ENCODE measurements around the gene ARHGEF7.
"Not testable (repeated sequence)": the region's sequence is repeated elsewhere in the genome, so short reads cannot be mapped to it uniquely, and the experiment has no call there.

ARHGEF7 gene

DNA sequence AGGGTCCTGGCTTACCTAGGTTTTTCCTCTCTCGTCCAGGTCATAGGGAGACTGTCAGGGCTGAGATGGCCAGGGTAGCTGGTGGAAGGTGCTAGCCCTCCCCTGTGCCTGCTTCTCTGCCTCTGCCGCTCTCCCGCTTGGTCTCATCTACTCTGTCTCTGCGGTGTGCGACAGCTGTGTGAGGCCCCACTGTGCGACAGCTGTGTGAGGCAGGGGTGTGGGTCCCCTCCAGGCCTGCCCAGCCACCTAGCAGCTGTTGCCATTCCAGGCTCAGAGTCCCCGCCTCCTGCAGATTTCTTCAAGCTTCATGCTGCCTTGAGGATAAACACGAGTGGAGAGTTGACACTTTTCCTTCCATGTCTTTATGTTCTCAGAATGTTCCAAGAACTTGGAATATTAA is 53.0 kb downstream of the ARHGEF7 start:
- no peak for DNase-seq (ENCODE audit: low read depth, low spot score)

DNA sequence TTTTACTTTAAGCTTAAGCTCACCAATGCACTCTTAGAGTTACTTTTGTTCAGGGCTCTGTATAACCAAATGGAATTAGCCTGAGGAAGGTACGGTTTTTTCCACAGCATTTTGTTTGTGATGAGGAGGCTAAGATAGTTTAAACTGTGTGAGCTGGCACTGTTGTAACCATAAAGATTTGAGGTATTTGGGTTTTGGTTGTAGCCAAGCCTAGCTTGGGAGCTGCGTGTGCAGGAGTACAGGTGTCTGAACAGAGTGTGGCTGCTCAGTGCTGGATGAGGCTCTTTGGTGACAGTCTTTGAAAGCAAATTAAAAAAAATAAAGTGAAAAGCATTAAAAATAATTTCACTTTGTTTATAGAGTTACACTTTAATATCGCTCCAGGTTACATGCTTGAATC is 56.0 kb downstream of the ARHGEF7 start:
- no peak for DNase-seq (ENCODE audit: low read depth, low spot score)

DNA sequence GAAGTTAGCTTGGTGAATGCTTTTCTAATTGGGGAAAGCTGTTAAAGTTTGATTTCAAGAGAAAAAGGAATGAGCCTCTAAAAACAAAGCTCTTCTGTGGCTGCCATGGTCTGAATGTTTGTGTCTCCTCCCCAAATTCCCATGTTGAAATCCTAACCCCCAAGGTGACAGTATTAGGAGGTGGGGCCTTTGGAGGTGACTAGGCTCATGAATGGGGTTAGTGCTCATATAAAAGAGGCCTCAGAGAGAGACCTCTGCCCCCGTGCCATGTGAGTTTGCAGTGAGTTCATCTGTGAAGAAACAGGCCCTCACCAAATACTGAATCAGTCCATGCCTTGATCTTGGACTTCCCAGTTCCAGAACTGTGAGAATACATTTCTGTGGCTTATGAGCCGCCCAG is 56.5 kb downstream of the ARHGEF7 start:
- DNase-seq (ENCODE audit: low read depth, low spot score) = no peak

DNA sequence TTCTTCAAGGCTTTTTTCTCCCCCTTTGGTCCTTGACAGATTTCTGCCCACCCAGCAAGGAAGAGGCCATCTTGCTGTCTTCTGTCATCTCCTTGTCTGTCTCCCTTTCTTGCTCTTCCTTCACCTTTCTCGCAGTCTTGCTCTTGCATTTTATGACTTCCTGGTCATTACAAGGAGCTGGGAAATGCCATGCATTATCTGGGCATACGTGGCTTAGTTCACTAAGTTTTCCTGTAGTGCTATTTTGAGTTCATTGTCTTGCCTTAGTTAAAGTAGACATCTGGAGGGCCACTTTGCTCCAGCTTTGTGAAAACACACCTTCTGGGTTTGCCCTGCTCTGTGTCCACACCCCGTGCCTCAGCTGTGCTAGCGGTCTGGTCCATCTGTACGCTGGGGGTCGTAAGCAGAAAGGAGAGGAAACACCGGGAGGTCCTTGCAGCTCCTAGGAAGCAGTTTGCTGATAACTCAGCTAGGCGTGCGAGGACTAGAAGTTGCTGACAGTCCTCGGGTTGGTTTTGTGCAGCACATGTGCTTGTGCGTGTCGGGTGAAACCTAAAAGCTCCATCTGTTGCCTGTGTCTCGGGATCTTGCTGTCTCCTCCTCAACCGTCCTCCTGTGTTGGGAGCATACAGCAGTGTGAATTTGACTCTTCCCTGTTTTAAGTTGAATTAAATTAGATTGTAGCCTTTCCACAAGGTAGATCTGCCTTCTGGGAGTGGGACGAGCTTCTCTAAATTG is 59.4 kb downstream of the ARHGEF7 start:
- DNase-seq (ENCODE audit: low read depth, low spot score) = no peak

DNA sequence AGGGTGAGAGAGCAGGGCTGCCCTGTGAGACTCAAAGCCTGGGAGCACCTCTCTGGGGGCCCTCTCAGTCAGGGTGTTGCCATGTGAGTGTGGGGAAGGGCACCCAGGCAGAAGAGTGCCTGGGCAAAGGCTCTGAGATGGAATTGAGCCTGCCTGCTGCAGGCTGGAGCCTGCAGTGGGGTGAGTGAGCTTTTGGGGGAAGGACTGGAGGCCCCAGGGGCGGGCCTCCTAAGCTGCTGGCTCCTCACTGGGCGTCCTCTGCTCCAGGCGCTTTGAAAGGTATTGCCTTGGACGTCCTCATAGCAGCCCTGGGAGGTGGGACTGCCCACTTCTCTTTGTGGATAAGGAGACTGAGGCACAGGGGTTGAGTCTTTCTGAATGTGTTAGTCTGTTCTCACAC is 60.3 kb downstream of the ARHGEF7 start:
- no peak for DNase-seq (ENCODE audit: low read depth, low spot score)

DNA sequence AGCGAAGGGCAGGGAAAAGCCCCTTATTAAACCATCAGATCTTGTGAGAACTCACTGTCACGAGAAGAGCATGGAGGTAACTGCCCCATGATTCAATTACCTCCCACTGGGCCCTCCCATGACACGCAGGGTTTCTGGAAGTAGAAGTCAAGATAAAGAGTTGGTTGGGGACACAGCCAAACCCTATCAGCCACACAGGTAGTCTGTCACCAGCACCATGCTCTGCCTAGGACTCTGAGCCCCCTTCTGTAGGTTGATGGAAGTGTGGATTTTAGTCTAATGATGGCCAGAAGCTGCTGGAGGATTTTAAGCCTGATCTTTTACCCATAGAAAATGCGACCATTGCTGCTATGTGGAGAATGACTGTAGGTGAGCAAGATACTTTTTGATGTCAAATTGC is 60.8 kb downstream of the ARHGEF7 start:
- no peak for DNase-seq (ENCODE audit: low read depth, low spot score)

DNA sequence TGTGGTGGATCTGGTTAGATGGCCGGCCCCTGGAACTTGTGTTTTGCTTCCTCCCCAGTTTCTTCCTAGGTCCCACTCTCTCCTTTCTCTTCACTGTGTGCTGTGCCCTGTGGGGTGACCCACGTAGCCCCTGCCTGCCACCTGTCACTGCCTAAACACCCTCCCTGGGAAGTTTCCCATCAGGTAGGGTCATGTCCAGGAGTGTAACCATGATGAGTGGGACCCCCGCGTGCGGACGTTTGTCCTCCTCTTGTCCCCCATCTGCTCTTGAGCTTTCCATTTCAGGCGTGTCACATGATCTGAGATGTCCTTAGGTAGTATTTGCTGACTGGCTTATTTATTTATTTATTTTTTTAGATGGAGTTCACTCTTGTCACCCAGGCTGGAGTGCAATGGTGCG is 61.3 kb downstream of the ARHGEF7 start:
- DNase-seq (ENCODE audit: low read depth, low spot score) = no peak

DNA sequence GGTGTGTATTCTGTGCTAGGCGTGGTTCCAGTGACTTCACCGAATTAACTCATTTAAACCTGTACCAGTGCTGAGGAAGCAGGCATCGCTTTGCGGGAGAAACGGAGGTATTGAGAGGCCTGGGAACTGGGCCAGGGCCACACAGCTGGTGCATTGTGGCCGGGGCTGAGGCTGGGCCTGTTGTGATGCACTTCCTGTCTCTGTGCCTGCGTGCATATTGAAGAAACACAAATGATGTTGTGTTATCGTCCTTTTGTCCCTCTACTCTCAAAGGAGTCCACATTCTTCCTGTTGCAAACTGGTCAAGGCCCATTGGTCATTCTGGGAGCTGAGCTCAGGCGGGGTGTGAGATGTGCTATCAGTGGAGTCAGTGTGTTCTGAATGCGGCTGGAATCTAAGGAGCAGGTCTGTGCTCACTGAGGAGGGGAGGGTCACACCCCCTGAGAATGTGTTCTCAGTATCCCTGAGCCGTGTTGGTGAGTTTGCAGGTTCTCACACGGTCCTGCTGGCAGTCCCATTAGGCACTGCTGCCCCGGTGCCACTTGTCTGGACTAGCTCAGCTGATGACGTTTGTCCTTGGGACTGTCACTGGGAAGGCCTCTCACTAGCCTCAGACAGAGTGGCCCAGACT is 62.1 kb downstream of the ARHGEF7 start:
- DNase-seq (ENCODE audit: low read depth, low spot score) = no peak

DNA sequence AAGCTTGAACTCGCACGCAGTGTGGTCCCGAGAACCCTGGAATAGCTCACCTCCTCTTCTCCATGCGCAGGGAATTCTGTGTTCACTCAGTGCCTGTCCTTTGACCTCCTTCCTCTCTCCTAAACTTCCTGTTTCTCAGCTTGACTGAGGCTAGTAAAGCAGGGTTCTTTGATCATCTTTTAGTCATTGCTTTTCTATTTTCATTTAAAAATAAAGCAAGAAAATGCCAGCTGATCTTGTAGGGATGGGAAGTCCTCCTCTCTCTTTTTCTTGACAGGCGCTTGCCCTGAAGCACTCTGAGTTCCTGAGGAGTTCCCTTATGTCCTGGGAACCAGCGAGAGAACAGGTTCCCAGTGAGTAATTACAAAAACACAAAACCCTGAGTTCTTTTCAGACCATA is 62.8 kb downstream of the ARHGEF7 start:
- no peak for DNase-seq (ENCODE audit: low read depth, low spot score)

DNA sequence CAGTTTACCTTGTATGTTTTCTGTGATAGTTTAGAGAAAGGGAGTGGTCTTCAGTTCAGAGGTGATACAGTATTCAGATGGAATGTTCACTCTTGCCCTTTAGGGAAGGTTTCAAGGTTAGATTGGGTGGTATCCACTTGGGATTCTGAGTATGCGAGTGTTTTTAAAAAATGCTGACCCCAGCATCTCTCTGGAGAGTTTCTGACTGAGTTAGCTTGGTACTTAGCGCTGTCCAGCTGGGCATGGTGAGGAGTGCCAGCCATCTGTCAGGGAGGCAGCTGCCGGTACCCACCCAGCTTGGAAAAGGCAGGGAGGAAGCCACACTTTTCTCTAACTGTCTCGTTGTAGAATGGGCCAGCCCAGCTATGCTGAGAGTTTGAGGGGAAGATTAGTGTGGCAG is 63.3 kb downstream of the ARHGEF7 start:
- DNase-seq (ENCODE audit: low read depth, low spot score) = no peak

DNA sequence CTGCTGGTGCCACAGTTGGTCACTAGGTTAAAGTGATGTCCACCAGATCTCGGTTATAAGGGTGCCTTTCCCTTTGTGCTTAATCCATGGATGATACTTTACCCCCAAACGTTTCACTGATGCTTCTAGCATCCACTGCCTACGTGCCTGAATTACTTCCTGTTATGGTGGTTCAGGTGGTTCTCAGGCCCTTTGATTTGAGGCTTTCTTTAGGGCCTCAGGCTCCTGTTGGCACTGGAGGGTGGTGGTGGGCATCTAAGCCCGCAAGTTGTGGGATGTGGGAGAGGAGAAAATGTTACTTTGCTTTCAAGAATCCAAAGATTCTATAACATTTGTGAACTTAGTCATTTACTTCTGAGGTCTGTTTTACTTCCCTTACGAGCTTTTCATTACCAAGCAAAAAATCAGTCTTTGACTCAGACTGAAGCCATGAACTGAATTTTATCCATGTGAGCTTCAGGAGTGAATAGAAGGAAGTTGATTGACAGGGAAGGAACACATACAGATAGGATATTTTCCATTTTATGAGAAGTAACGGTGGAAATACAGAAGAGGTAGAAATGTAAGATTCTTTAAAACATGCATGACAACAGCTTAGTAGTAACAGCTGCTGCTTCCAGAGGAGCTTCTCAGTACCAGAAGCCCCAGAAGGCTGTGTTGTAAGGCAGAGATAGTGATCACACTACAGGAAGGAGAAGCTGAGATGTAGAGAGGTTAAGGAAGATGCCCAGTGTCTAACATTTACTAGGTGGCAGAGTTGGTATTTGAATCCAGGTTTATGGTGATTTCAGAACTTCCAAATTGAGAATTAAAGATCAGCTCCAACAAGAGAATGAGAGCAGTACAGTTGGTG is 65.0 kb downstream of the ARHGEF7 start:
- no peak for DNase-seq (ENCODE audit: low read depth, low spot score)

DNA sequence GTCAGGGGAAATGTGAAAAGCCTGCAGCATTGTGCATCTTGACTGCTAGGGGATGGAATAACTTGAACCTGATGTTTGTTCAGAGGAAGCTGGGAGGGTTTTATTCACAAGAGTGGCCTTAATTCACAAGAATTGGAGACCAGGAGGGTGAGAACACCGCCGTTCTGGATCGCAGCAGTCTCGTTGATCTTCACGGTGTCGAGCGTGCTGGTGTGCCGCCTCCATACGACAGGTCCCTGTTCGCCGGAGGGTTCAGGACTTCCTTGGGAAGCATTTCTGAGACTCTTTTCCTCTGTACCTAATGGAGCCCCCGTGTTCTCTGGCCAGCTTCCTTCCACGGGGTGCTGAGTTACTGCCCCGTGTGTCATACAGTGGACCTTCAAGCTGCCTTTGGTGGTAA is 66.9 kb downstream of the ARHGEF7 start:
- no peak for DNase-seq (ENCODE audit: low read depth, low spot score)

DNA sequence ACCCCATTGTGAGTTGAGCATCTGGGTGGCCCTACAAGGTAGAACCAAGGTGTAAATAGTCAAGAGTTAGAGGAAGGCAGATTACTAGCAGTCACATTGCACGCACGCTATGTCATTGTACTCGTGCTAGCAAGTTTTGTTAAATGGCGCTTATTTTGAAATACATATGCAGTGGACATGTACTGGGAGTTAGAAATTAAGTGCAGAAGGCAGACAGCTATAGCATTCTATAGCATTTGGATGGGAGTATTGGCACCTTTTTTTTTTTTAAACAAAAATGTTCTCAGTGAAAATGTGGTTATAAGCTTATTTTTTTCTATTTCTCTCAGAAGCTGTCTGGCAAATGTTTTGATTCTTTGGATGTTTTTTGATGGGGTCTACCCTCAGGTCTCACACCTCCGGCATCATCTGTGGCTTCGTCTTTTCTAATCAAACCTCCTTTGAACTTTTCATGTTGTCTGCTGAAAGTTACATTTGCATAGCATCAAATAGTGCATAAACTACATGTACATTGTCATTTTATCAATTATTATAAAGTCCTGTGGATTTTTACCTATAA is 68.1 kb downstream of the ARHGEF7 start:
- no peak for DNase-seq (ENCODE audit: low read depth, low spot score)

DNA sequence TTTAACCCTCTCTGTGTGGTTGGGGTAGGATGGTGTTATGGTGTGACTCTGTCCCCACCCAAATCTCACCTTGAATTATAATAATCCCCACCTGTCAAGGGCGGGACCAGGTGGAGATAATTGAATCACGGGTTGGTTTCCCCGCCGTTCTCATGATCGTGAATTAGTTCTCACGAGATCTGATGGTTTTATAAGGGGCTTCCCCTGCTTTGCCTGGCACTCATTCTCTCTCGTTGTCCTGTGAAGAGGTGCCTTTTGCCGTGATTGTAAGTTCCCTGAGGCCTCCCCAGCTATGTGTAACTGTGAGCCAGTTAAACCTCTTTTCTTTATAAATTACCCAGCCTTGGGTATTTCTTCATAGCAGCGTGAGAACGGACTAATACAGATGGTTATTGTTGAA is 68.8 kb downstream of the ARHGEF7 start:
- no peak for DNase-seq (ENCODE audit: low read depth, low spot score)

DNA sequence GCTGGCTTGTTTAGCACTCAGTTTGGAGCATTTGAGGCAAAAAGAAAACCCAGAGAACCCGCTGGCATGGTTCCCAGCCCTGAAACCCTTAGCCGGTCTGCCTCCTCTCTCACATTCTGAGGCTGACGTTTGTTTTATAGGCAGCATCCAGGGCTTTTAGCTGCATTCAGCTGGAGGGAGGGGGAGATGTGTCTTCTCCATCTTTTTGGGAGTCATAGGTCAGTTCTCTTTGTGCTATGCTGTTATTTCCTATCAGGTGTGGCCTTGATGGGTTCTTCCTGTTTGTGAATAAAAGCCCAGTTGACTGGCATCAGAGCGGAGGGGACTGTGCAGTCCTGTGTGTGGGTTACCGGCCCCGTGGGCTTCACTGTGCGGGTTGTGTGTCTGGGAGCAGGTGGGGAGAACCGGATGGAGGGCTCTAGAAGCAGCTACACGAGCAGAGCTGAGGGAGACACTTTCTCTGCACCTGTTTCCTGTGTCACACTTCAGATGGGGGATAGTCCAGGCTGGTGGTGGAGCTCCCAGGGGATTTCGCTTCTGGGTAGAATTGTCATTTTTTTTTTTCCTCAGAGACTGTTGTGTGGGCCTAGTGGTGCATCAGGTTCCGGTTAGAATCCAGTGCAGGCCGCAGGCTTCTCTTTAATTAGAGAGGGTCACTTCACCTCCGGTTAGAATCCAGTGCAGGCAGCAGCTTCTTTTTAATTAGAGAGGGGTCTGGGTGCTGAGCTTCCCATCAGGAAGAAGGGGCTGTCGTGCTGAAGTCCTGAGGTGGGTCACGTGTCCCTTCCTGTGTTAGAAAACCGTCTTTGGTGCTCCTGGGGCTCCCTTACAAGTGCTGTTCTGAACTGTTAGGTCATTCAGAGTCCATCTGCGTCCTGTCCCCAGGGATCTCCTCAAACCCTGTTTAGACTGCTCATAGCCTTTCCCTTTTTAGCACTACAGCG is 69.6 kb downstream of the ARHGEF7 start:
- no peak for DNase-seq (ENCODE audit: low read depth, low spot score)

DNA sequence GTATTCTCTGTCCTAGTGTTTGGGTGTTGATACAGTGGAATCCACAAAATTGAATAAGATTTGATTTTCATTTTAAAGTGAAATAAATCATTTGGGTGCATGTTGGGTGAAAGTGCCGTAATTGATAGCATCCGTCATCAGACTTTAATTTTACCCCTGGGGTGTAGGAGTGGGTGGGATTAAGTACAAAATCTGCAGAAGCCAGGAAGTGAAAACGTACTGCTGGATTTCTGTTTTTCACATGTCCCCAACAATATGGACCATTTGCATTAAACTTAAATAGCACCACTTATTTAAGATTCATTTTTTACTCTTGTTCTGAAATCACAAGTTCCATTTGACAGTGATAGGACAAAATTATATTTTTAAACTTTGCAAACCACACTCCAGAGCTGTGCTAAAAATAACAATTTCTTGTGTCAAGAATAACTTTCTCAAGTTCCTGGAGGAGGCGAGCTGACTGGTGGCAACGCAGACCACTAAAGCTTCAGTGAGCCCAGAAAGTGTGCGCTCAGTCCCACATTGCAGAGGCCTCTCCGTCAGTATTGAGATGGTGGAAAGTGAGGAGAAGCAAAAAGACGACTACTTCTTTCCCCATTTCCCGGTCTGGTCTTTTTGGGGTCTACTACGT is 71.3 kb downstream of the ARHGEF7 start:
- no peak for DNase-seq (ENCODE audit: low read depth, low spot score)

DNA sequence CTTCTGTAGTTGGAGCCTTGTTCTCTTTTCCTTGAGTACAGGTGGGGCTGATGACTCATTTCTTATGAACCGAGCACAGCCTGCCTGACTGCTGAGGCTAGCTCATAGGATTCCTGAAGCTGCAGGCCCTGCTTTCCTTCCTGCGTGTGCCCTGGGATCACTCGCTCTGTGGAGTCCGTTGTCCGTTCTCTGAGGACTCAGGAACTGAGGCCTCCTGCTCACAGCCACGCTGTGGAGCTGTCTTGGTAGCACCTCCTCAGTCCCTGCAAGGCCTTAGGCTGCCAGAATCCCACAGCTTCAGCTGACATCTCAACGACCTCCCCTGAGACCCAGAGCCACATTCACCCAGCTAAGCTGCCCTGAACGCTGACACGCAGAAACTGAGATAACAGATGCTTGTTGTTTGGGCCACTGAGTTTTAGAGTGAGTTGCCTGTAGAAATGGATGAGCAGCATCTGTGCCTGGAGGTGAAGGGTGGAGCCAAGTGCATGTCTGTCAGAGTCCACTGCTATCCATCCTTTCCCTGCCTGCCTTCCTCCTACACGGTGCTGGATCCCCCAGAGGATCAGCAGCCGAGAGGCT is 72.9 kb downstream of the ARHGEF7 start:
- no peak for DNase-seq (ENCODE audit: low read depth, low spot score)

DNA sequence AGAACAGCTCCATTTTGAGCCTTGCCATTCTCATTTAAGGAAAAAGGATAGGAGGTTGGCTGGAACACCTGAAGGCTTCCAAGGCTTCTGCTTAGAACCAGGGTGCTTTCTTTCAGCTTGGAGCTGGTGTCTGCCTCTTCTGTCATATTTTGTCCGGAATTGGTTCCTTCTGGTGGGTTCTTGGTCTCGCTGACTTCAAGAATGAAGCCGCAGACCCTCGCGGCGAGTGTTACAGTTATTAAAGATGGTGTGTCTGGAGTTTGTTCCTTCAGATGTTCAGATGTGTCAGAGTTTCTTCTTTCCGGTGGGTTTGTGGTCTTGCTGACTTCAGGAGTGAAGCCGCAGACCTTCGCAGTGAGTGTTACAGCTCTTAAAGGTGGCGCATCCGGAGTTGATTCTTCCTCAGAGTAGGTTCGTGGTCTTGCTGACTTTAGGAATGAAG is 74.0 kb downstream of the ARHGEF7 start:
- DNase-seq (ENCODE audit: low read depth, low spot score) = not testable (repeated sequence)

DNA sequence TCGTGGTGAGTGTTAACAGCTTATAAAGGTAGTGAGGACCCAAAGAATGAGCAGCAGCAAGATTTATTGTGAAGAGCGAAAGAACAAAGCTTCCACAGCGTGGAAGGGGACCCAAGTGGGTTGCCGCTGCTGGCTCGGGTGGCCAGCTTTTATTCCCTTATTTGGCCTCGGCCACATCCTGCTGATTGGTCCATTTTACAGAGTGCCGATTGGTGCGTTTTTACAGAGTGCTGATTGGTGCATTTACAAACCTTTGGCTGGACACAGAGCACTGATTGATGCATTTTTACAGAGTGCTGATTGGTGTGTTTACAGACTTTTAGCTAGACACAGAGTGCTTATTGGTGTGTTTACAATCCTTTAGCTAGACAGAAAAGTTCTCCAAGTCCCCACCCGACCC is 74.4 kb downstream of the ARHGEF7 start:
- not testable (repeated sequence) for DNase-seq (ENCODE audit: low read depth, low spot score)

DNA sequence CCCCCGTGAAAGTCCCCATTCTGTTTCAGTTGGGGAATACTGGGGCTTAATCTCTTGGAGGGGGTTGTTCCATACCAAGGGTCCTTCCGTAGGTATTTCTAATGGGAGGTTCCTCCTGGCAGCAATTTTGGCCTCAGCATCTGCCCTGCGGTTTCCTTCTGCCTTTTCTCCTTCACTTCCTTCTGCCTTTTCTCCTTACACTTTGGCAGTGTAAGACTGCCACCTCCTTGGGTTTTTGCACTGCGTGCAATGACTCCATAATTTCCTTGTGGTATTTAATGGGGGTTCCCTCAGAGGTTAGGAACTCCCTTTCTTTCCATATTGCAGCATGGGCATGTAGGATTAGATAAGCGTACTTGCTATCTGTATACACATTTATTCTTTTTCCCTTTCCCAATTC is 78.1 kb downstream of the ARHGEF7 start:
- not testable (repeated sequence) for DNase-seq (ENCODE audit: low read depth, low spot score)
